ENCODE measurements around the gene SPATA13.
"Not testable (repeated sequence)": the region's sequence is repeated elsewhere in the genome, so short reads cannot be mapped to it uniquely, and the experiment has no call there.

The SPATA13 gene

GRCh38 chr13:24202215-24202614, 41.7 kb downstream of the SPATA13 start:
- no peak for DNase-seq

GRCh38 chr13:24203273-24203672, 42.8 kb downstream of the SPATA13 start:
- DNase-seq = no peak

- DNase-seq = no peak
Measured at GRCh38 chr13:24203811-24204210, 43.3 kb downstream of the SPATA13 start.

GRCh38 chr13:24205076-24205475, 44.6 kb downstream of the SPATA13 start:
- not testable (repeated sequence) for DNase-seq

GRCh38 chr13:24207841-24208667, 47.5 kb downstream of the SPATA13 start:
- DNase-seq = no peak

- DNase-seq = no peak
Measured at GRCh38 chr13:24209138-24209537, 48.6 kb downstream of the SPATA13 start.

GRCh38 chr13:24212254-24212653, 51.7 kb downstream of the SPATA13 start:
- no peak for DNase-seq

- DNase-seq = no peak
Measured at GRCh38 chr13:24212674-24213073, 52.2 kb downstream of the SPATA13 start.

- no peak for DNase-seq
Measured at GRCh38 chr13:24213932-24214331, 53.4 kb downstream of the SPATA13 start.

GRCh38 chr13:24214528-24214927, 54.0 kb downstream of the SPATA13 start:
- DNase-seq = no peak

GRCh38 chr13:24215126-24215525, 54.6 kb downstream of the SPATA13 start:
- DNase-seq = no peak

GRCh38 chr13:24215732-24216131, 55.2 kb downstream of the SPATA13 start:
- DNase-seq = no peak

- DNase-seq = no peak
Measured at GRCh38 chr13:24216176-24216575, 55.7 kb downstream of the SPATA13 start.

GRCh38 chr13:24216779-24217178, 56.3 kb downstream of the SPATA13 start:
- not testable (repeated sequence) for DNase-seq

- no peak for DNase-seq
Measured at GRCh38 chr13:24217601-24218281, 57.2 kb downstream of the SPATA13 start.

- no peak for DNase-seq
Measured at GRCh38 chr13:24218338-24218737, 57.8 kb downstream of the SPATA13 start.

GRCh38 chr13:24218977-24219376, 58.5 kb downstream of the SPATA13 start:
- no peak for DNase-seq

- DNase-seq = peak; percentile 51 to 65
Measured at GRCh38 chr13:24220086-24220703, 59.7 kb downstream of the SPATA13 start.

GRCh38 chr13:24221007-24221406, 60.5 kb downstream of the SPATA13 start:
- no peak for DNase-seq

- no peak for DNase-seq
Measured at GRCh38 chr13:24222756-24223155, 62.2 kb downstream of the SPATA13 start.

- DNase-seq = no peak
Measured at GRCh38 chr13:24223341-24224231, 63.1 kb downstream of the SPATA13 start.

GRCh38 chr13:24224232-24224680, 63.7 kb downstream of the SPATA13 start:
- no peak for DNase-seq

- DNase-seq = no peak
Measured at GRCh38 chr13:24225062-24225461, 64.5 kb downstream of the SPATA13 start.
